Liver (tissue), 9 donors: ENCODE measurements around the gene JAZF1. TPM values are rescaled to one million over a fixed set of nuclear protein-coding genes. Genes with fewer than 3 reads are reported as not detected.

Source experiments
- DNase-seq: peaks from one replicate; pipeline ENCODE4 v3.0.0-alpha.2; 2017; ENCODE audit warnings: low spot score
- H3K27ac ChIP-seq, 2 donors: one replicate each; pipeline ENCODE4 v1.7.0; 2013; ENCODE audit warnings: inconsistent platforms in 2 of 2, low read length in 2 of 2, control low read depth in 1 of 2, low read depth in 1 of 2, mild to moderate bottlenecking in 1 of 2
- H3K27me3 ChIP-seq, 4 donors: one replicate each; pipeline versions ENCODE4 v1.6.1 to v1.7.0; 2013; ENCODE audit warnings: low read length in 3 of 4, inconsistent platforms in 1 of 4, mild to moderate bottlenecking in 1 of 4, moderate library complexity in 1 of 4; ENCODE audit not compliant: control insufficient read depth in 4 of 4, insufficient read depth in 4 of 4
- H3K36me3 ChIP-seq, 4 donors: one replicate each; pipeline versions ENCODE4 v1.6.1 to v1.7.0; 2013; ENCODE audit warnings: low read length in 3 of 4, mild to moderate bottlenecking in 3 of 4, low read depth in 1 of 4, moderate library complexity in 1 of 4; ENCODE audit not compliant: control insufficient read depth in 4 of 4, insufficient read depth in 3 of 4
- H3K4me1 ChIP-seq, 4 donors: one replicate each; pipeline versions ENCODE4 v1.6.1 to v1.7.0; 2013; ENCODE audit warnings: low read length in 3 of 4, mild to moderate bottlenecking in 3 of 4, moderate library complexity in 1 of 4; ENCODE audit not compliant: control insufficient read depth in 4 of 4, insufficient read depth in 4 of 4
- H3K4me3 ChIP-seq, 3 donors: one replicate each; pipeline versions ENCODE4 v1.6.1 to v1.7.0; 2013; ENCODE audit warnings: low read length in 3 of 3, control low read depth in 1 of 3, low read depth in 1 of 3, mild to moderate bottlenecking in 1 of 3
- H3K9ac ChIP-seq, 2 donors: one replicate each; pipeline ENCODE4 v1.7.0; 2013; ENCODE audit warnings: low read length in 2 of 2, mild to moderate bottlenecking in 2 of 2, moderate library complexity in 2 of 2, control low read depth in 1 of 2, low read depth in 1 of 2
- H3K9me3 ChIP-seq, 4 donors: one replicate each; pipeline versions ENCODE4 v1.6.1 to v1.7.0; 2013; ENCODE audit warnings: low read length in 3 of 4; ENCODE audit not compliant: control insufficient read depth in 4 of 4
- EGR1 ChIP-seq, 2 donors: IDR thresholded peaks; 2 replicates each; pipeline ENCODE4 v1.6.1; 2016 to 2018; ENCODE audit warnings: antibody characterized with exemption in 2 of 2, low read depth in 2 of 2
- FOXA1 ChIP-seq: IDR thresholded peaks from 2 replicates; pipeline ENCODE4 v1.6.1; 2016; ENCODE audit warnings: antibody characterized with exemption
- FOXA2 ChIP-seq: IDR thresholded peaks from 2 replicates; pipeline ENCODE4 v1.6.1; 2016; ENCODE audit warnings: antibody characterized with exemption
- GABPA ChIP-seq, 2 donors: IDR thresholded peaks in 1 of 2; conservative IDR thresholded peaks in 1 of 2; 2 replicates each; pipeline ENCODE4 v1.6.1; 2016; ENCODE audit warnings: antibody characterized with exemption in 2 of 2, mild to moderate bottlenecking in 1 of 2, moderate library complexity in 1 of 2
- HNF4A ChIP-seq, 2 donors: conservative IDR thresholded peaks; 2 replicates each; pipeline ENCODE4 v1.6.1; 2016; ENCODE audit warnings: antibody characterized with exemption in 2 of 2, mild to moderate bottlenecking in 2 of 2
- HNF4G ChIP-seq: IDR thresholded peaks from 2 replicates; pipeline ENCODE4 v1.6.1; 2016; ENCODE audit warnings: antibody characterized with exemption
- JUND ChIP-seq, 2 donors: IDR thresholded peaks; 2 replicates each; pipeline ENCODE4 v1.6.1; 2016; ENCODE audit warnings: antibody characterized with exemption in 2 of 2
- RAD21 ChIP-seq, 2 donors: IDR thresholded peaks; 2 replicates each; pipeline ENCODE4 v1.6.1; 2016; ENCODE audit warnings: antibody characterized with exemption in 2 of 2, mild to moderate bottlenecking in 2 of 2
- REST ChIP-seq: IDR thresholded peaks from 2 replicates; pipeline ENCODE4 v1.6.1; 2016; ENCODE audit warnings: antibody characterized with exemption, mild to moderate bottlenecking
- RXRA ChIP-seq, 2 donors: IDR thresholded peaks; 2 replicates each; pipeline ENCODE4 v1.6.1; 2017 to 2018; ENCODE audit warnings: antibody characterized with exemption in 2 of 2, mild to moderate bottlenecking in 1 of 2
- SP1 ChIP-seq: IDR thresholded peaks from 2 replicates; pipeline ENCODE4 v1.6.1; 2018; ENCODE audit warnings: antibody characterized with exemption, mild to moderate bottlenecking
- TAF1 ChIP-seq: conservative IDR thresholded peaks from 2 replicates; pipeline ENCODE4 v1.6.1; 2016; ENCODE audit warnings: antibody characterized with exemption, mild to moderate bottlenecking
- WGBS: extraction: QIAGEN DNeasy Blood & Tissue Kit; methylation state at CpG from one replicate; pipeline ENCODE4 v1.1.7; 2013; 5-methylcytosine and 5-hydroxymethylcytosine counted together
- polyA plus RNA-seq, 2 donors: library from polyadenylated mRNA; stranded (reverse) in 1 of 2; unstranded in 1 of 2; fragments of 200-250 nt in 1 of 2; fragments of >200 nt in 1 of 2; fragmentation: Nextera tagmentation in 1 of 2; extraction: Ambion mirVana in 1 of 2; gene quantifications; one replicate each; pipeline versions ENCODE4 v1.2.1 to v1.2.3, GENCODE V29; 2013 to 2015
- total RNA-seq, 2 donors: library from RNA; depleted of rRNA; stranded (reverse); fragments of >200 nt; gene quantifications; one replicate each; pipeline ENCODE4 v1.2.3, GENCODE V29; 2014
- TF ChIP-seq, protein P1 (sequence below): IDR thresholded peaks from 2 replicates; pipeline ENCODE4 v1.6.1; 2016; ENCODE audit warnings: antibody characterized with exemption
- TF ChIP-seq, protein P2 (sequence below): IDR thresholded peaks from 2 replicates; pipeline ENCODE4 v1.6.1; 2016; ENCODE audit warnings: antibody characterized with exemption
- donor health status: healthy.
- donor health status: healthy.
- donor health status: healthy.
- donor health status: healthy.
- donor health status: healthy.

JAZF1 gene
- total and polyA plus RNA-seq, 4 donors = 2.7 to 17.8 (median 4.0) TPM

GRCh38 chr7:28038175-28038797 is 142.3 kb downstream of the JAZF1 start (continued):
- TF ChIP-seq, protein P1, sequence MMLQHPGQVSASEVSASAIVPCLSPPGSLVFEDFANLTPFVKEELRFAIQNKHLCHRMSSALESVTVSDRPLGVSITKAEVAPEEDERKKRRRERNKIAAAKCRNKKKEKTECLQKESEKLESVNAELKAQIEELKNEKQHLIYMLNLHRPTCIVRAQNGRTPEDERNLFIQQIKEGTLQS = no peak
- no peak for TF ChIP-seq HNF4A (conservative IDR thresholded peaks at IDR 0.05)
- TF ChIP-seq, protein P2, sequence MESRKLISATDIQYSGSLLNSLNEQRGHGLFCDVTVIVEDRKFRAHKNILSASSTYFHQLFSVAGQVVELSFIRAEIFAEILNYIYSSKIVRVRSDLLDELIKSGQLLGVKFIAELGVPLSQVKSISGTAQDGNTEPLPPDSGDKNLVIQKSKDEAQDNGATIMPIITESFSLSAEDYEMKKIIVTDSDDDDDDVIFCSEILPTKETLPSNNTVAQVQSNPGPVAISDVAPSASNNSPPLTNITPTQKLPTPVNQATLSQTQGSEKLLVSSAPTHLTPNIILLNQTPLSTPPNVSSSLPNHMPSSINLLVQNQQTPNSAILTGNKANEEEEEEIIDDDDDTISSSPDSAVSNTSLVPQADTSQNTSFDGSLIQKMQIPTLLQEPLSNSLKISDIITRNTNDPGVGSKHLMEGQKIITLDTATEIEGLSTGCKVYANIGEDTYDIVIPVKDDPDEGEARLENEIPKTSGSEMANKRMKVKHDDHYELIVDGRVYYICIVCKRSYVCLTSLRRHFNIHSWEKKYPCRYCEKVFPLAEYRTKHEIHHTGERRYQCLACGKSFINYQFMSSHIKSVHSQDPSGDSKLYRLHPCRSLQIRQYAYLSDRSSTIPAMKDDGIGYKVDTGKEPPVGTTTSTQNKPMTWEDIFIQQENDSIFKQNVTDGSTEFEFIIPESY = no peak
- no peak for TF ChIP-seq EGR1 (IDR thresholded peaks at IDR 0.05; ENCODE audit: low read depth in 2 of 2)
- no peak for TF ChIP-seq HNF4G
- no peak for TF ChIP-seq GABPA (IDR thresholded peaks at IDR 0.05 in 1 of 2, conservative IDR thresholded peaks at IDR 0.05 in 1 of 2)

DNA sequence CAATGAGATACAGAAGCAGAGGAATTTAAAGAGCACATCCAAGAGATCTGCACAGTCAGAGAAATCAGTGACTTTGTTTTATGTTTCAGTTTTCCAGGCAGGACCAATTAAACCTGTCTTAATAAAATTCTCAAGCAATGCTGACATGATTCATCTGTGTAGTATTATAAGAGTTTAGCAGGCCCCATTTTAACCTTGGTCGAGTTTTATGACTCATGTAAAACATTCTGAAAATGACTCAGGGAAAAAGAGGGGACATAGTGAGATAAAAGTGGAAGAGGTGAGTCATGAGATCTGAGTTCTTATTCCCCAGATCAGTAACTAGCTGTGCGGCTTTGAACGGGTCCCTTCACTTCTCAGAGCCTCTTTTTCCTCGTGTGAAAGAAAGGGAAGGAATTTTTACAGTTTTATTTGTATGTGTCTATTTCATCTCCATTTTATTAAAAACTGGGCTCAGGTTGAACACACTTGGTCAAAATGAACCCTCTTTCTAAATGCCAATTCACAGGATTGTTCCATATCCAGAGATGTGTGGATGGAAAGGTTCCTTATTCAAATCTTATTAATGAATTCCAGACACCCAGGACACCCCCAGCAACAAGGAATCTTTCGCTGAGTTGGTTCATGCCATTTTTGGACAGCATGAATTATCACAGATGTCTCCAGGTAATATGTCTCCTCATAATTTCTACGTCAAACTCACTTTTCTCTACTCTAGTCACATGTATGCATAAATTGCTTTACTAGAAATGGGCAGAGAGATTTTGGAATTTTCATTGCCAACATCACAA is 143.2 kb downstream of the JAZF1 start:
- Histone ChIP-seq H3K4me3 (no peak overlapping the region), H3K4me1 (peaks cover 0 to 17% (median 13%) of the 10 kb centered on the region in 4 donors), H3K27ac (peak overlapping the region in 1 of 2 donors; percentile 50), H3K27me3 (no peaks in the 10 kb centered on the region), H3K9ac (no peak overlapping the region), H3K9me3 (no peaks in the 10 kb centered on the region), H3K36me3 (no peaks in the 10 kb centered on the region)
- DNase-seq = no peak
- WGBS = 70% methylated on average over 6 of the region's 6 CpGs
- TF ChIP-seq JUND (IDR thresholded peaks at IDR 0.05) = peak in 1 of 2 donors; percentile 46
- no peak for TF ChIP-seq RXRA (IDR thresholded peaks at IDR 0.05)

- no peak for DNase-seq
- Histone ChIP-seq H3K27me3 (no peaks in the 10 kb centered on the region), H3K27ac (peak overlapping the region in 1 of 2 donors; percentile 50), H3K4me1 (peaks cover 0 to 17% (median 13%) of the 10 kb centered on the region in 4 donors), H3K4me3 (no peak overlapping the region), H3K9me3 (no peaks in the 10 kb centered on the region), H3K36me3 (no peaks in the 10 kb centered on the region), H3K9ac (no peak overlapping the region)
- TF ChIP-seq FOXA2 (peak; percentile 22), HNF4A (conservative IDR thresholded peaks at IDR 0.05) (peak; percentile 16 to 53), HNF4G (no peak), FOXA1 (peak; percentile 25), RXRA (IDR thresholded peaks at IDR 0.05) (peak in 1 of 2 donors; percentile 49)
- 41% methylated on average over 3 of the region's 3 CpGs for WGBS
These were observed 143.9 kb downstream of the JAZF1 start for GRCh38 chr7:28036696-28037095.

- Histone ChIP-seq H3K4me1 (peaks cover 0 to 17% (median 13%) of the 10 kb centered on the region in 4 donors), H3K4me3 (no peak overlapping the region), H3K27me3 (no peaks in the 10 kb centered on the region), H3K9me3 (no peaks in the 10 kb centered on the region), H3K36me3 (no peaks in the 10 kb centered on the region), H3K27ac (no peak overlapping the region), H3K9ac (no peak overlapping the region)
- DNase-seq = no peak
- TF ChIP-seq RAD21 (IDR thresholded peaks at IDR 0.05) (no peak), HNF4A (conservative IDR thresholded peaks at IDR 0.05) (no peak), FOXA1 (no peak), REST (no peak), SP1 (no peak), HNF4G (no peak), TAF1 (no peak), GABPA (IDR thresholded peaks at IDR 0.05 in 1 of 2, conservative IDR thresholded peaks at IDR 0.05 in 1 of 2) (no peak)
- TF ChIP-seq, protein P2 = no peak
- TF ChIP-seq, protein P1 = no peak
- 97% methylated on average over 4 of the region's 4 CpGs for WGBS
These were observed 147.2 kb downstream of the JAZF1 start for GRCh38 chr7:28033386-28033785.
